Thoracic aorta (tissue), 2 donors: ENCODE data around the gene SHC4. TPM values are rescaled to one million over a fixed set of nuclear protein-coding genes. Genes with fewer than 3 reads are reported as not detected.
A peak's percentile ranks its signal among the peaks of the same experiment; 100 is the strongest.

Experiments
- ATAC-seq: fragments of 150-250 bp; one replicate; pipeline ENCODE4 v1.8.0; 2017; ENCODE audit warnings: low read depth; ENCODE audit not compliant: insufficient number of reproducible peaks, low FRiP score
- DNase-seq: peaks from one replicate; pipeline ENCODE4 v3.0.0-alpha.2; 2020; ENCODE audit warnings: low spot score
- H3K27ac ChIP-seq, 2 donors: fragments of 200-600 bp; sonication (generic); 1 replicate in 1 of 2; 2 replicates in 1 of 2; pipeline ENCODE4 v1.5.1; 2016; ENCODE audit warnings: mild to moderate bottlenecking in 2 of 2, moderate library complexity in 2 of 2
- H3K27me3 ChIP-seq: fragments of 200-600 bp; sonication (generic); replicated peaks from 2 replicates; pipeline ENCODE4 v1.6.0; 2016; ENCODE audit warnings: mild to moderate bottlenecking; ENCODE audit not compliant: insufficient read depth
- H3K36me3 ChIP-seq: fragments of 200-600 bp; sonication (generic); one replicate; pipeline ENCODE4 v1.5.1; 2016
- H3K4me1 ChIP-seq, 2 donors: fragments of 200-600 bp; sonication (generic); 1 replicate in 1 of 2; 2 replicates in 1 of 2; pipeline versions ENCODE4 v1.5.1 to v1.6.0; 2016; ENCODE audit warnings: low read depth in 2 of 2, mild to moderate bottlenecking in 1 of 2; ENCODE audit not compliant: control insufficient read depth in 1 of 2
- H3K4me3 ChIP-seq: fragments of 200-600 bp; sonication (generic); 2 replicates; pipeline ENCODE4 v1.5.1; 2016; ENCODE audit warnings: mild to moderate bottlenecking
- H3K9me3 ChIP-seq: fragments of 200-600 bp; sonication (generic); 2 replicates; pipeline ENCODE4 v1.5.1; 2016
- total RNA-seq, 2 donors: library from RNA; depleted of rRNA; stranded (reverse); fragments of >200 nt; gene quantifications; one replicate each; pipeline versions ENCODE4 v1.1.0 to v1.2.3, GENCODE V29; 2016
- TF ChIP-seq, protein P1 (sequence below): fragments of 200-600 bp; sonication (generic); IDR thresholded peaks from one replicate; pipeline ENCODE4 v1.5.1; 2019; ENCODE audit warnings: antibody characterized with exemption

The SHC4 gene
- total RNA-seq, 2 donors from 2014 or later, result 13.8 to 16.1 TPM

DNA sequence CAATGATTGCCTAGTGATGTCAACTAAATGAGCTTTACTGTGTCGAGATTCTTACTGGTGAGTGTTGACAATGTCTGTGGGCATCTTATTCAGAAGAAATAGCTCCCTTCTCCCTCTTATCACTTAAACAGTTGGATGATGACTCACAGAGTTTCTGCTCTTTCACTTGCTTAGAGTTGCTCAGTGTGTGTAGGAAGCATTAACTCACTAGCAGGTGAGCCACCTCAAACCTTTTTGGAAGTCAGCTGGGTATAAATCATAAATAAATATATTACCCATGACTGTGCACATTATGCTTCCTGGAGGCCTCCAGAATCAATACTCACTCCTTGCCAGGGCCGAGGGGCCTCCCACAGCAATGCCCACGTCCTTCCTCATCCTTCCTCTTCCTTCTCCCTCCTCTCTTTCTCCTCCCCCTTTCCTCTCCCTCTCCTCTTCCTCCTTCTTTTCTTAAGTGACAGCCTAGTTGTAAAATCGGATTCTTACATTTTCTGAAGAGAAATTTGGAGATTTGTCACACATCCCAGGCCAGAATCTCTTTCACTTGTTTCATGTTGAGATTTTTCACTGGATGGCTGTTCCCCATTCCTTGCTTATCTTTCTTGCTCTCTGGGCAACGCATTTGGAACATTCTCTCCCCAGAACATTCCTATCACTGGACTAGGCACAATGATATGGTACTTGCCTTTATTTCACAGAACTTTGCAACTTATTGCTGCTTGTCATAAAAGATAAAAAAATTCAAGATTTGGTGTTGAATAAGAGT is 17.5 kb downstream of the SHC4 start:
- H3K36me3 ChIP-seq, result no peaks in the 10 kb centered on the region
- H3K27ac ChIP-seq, result peak overlapping the region; percentile 77 to 79
- H3K9me3 ChIP-seq, result no peaks in the 10 kb centered on the region
- TF ChIP-seq, protein P1, sequence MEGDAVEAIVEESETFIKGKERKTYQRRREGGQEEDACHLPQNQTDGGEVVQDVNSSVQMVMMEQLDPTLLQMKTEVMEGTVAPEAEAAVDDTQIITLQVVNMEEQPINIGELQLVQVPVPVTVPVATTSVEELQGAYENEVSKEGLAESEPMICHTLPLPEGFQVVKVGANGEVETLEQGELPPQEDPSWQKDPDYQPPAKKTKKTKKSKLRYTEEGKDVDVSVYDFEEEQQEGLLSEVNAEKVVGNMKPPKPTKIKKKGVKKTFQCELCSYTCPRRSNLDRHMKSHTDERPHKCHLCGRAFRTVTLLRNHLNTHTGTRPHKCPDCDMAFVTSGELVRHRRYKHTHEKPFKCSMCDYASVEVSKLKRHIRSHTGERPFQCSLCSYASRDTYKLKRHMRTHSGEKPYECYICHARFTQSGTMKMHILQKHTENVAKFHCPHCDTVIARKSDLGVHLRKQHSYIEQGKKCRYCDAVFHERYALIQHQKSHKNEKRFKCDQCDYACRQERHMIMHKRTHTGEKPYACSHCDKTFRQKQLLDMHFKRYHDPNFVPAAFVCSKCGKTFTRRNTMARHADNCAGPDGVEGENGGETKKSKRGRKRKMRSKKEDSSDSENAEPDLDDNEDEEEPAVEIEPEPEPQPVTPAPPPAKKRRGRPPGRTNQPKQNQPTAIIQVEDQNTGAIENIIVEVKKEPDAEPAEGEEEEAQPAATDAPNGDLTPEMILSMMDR, result no peak
- H3K4me3 ChIP-seq, result peak overlapping the region; percentile 48
- no peaks in the 10 kb centered on the region for H3K27me3 ChIP-seq
- DNase-seq (no peak), ATAC-seq (no peak)
- peaks cover 19 to 32% of the 10 kb centered on the region in 2 donors for H3K4me1 ChIP-seq

DNA sequence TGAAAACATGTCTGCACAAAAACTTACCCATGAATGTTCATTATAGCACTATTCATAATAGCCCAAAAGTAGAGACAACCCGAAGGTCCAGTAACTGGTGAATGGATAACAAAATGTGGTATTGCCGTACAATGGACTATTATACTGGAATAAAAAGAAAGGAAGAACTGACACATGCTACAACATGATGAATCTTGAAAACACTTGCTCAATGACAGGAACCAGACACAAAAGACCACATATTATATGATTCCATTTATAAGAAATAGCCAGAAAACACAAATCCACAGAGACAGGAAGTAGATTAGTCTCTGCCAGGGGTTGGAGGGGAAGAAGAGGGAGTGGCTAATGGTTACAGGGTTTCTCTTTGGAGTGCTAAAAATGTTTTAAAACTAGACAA is 18.3 kb downstream of the SHC4 start:
- no peak for DNase-seq
- H3K4me1 ChIP-seq, result peaks cover 19 to 32% of the 10 kb centered on the region in 2 donors
- H3K27ac ChIP-seq, result peak overlapping the region; percentile 77 to 79
- no peak for ATAC-seq
- no peaks in the 10 kb centered on the region for H3K27me3 ChIP-seq
- no peaks in the 10 kb centered on the region for H3K9me3 ChIP-seq
- no peak overlapping the region for H3K4me3 ChIP-seq
- TF ChIP-seq, protein P1, result no peak
- H3K36me3 ChIP-seq, result no peaks in the 10 kb centered on the region

DNA sequence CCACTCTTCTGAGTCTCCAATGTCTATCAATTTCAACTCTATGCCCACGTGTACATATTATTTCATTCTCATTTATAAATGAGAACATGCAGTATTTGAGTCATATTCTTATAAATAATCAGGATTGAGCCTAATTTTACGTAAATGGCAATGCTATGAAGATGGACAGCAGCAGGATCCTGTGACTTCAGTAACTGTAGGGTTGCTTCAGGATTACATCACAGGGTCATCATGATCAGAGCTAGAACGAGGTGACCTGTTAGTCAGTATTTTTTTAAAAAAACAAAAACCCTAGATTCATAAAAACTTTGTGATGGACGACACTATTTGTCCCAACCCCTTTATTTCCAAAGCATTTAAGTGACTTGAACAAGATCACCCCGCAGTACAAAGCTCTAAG is 21.8 kb downstream of the SHC4 start:
- H3K9me3 ChIP-seq, result no peaks in the 10 kb centered on the region
- TF ChIP-seq, protein P1, result no peak
- ATAC-seq (no peak), DNase-seq (no peak)
- no peaks in the 10 kb centered on the region for H3K27me3 ChIP-seq
- no peaks in the 10 kb centered on the region for H3K36me3 ChIP-seq
- peaks cover 19 to 22% of the 10 kb centered on the region in 2 donors for H3K4me1 ChIP-seq
- no peak overlapping the region for H3K4me3 ChIP-seq
- no peak overlapping the region for H3K27ac ChIP-seq

DNA sequence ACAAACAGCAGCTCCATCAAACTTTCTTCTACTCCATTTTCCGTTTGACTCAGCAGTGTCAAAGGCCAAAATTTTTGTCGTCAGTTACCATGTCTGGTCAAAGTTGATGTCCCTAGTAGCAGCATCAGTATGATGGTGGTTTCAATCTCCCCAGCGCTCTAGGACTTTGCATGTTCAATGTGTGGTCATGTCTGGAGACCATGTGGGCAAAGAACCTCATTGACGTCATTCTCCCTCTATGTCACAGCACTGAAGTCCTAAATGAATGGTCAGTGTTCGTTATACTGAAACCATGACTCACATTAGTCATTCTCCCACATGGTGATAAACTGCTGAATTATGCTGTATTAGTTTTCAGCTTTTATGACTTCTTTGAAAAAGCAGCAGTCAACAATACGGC is 23.2 kb downstream of the SHC4 start:
- TF ChIP-seq, protein P1, result no peak
- ATAC-seq (no peak), DNase-seq (no peak)
- no peak overlapping the region for H3K4me3 ChIP-seq
- no peaks in the 10 kb centered on the region for H3K9me3 ChIP-seq
- no peaks in the 10 kb centered on the region for H3K27me3 ChIP-seq
- peaks cover 6 to 8% of the 10 kb centered on the region in 2 donors for H3K4me1 ChIP-seq
- H3K36me3 ChIP-seq, result no peaks in the 10 kb centered on the region
- no peak overlapping the region for H3K27ac ChIP-seq

DNA sequence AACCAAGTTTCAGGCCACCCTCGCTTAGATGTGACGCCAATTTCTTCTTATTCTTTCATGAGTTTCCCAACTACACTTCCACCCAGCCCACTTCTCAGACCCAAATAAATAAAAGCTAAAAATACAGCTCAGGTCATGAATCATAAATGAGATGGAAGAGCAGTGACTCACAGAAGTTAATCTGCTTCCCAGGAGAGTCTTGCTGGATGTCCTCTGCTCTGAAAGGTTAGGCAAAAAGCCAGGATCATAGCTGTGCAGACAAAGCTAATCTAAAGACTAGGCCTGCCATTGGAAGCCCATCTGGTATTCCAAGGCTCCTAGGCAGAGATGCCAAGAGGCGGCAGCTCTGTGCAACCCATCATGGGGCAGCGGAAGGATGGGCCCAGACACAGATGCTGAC is 24.1 kb downstream of the SHC4 start:
- Histone ChIP-seq H3K4me3 (no peak overlapping the region), H3K36me3 (no peaks in the 10 kb centered on the region), H3K27me3 (no peaks in the 10 kb centered on the region), H3K27ac (no peak overlapping the region), H3K4me1 (no peaks in the 10 kb centered on the region), H3K9me3 (no peaks in the 10 kb centered on the region)
- peak; percentile 70 for ATAC-seq
- no peak for DNase-seq
- TF ChIP-seq, protein P1, result no peak
